WERI-Rb-1 (cell line): ENCODE data around the gene SGSM1.

Experiments
- DNase-seq: peaks from one replicate; pipeline ENCODE4 v3.0.0-alpha.2; 2020
- H3K27ac ChIP-seq: fragments of 250-450 bp; sonication (Bioruptor Pico); 2 replicates; pipeline ENCODE4 v1.5.1; 2020; ENCODE audit warnings: mild to moderate bottlenecking, moderate library complexity
- H3K27me3 ChIP-seq: fragments of 250-450 bp; sonication (Bioruptor Pico); 2 replicates; pipeline ENCODE4 v1.5.1; 2021; ENCODE audit warnings: mild to moderate bottlenecking, low read depth, moderate library complexity; ENCODE audit not compliant: insufficient read depth, severe bottlenecking
- H3K36me3 ChIP-seq: fragments of 250-450 bp; sonication (Bioruptor Pico); 2 replicates; pipeline ENCODE4 v1.5.1; 2020; ENCODE audit warnings: mild to moderate bottlenecking, moderate library complexity
- H3K4me3 ChIP-seq: 2 replicates; pipeline ENCODE4 v1.5.1; 2011; ENCODE audit warnings: low read depth, mild to moderate bottlenecking, control low read depth, low read length
- H3K9me3 ChIP-seq: fragments of 250-450 bp; sonication (Bioruptor Pico); 2 replicates; pipeline ENCODE4 v1.5.1; 2021; ENCODE audit warnings: mild to moderate bottlenecking, moderate library complexity; ENCODE audit not compliant: severe bottlenecking
- CTCF ChIP-seq: IDR thresholded peaks from 2 replicates; pipeline ENCODE4 v1.5.1; 2011; ENCODE audit warnings: low read depth, mild to moderate bottlenecking, control low read depth, inconsistent platforms, low read length

Gene SGSM1

GRCh38 chr22:24951942-24952836 lies 146.2 kb downstream of the SGSM1 start, which contains the start of gene KIAA1671:
TSS of gene KIAA1671 (plus strand) at chr22:24952716. CDS start at chr22:25028000, 75,284 bp downstream.
- Histone ChIP-seq H3K9me3 (no peaks in the 10 kb centered on the region), H3K36me3 (no peaks in the 10 kb centered on the region; the same call in 1 of the 2 replicates), H3K27me3 (no peaks in the 10 kb centered on the region), H3K4me3 (peak within 1 kb of the TSS; percentile 56), H3K27ac (peak within 1 kb of the TSS; percentile 67)
- DNase-seq: peak; percentile 92
- TF ChIP-seq CTCF: peak; percentile 95

- Histone ChIP-seq H3K27ac (peak overlapping the region; percentile 67), H3K9me3 (no peaks in the 10 kb centered on the region), H3K27me3 (no peaks in the 10 kb centered on the region), H3K36me3 (no peaks in the 10 kb centered on the region; the same call in 1 of the 2 replicates), H3K4me3 (peak overlapping the region; percentile 56)
- TF ChIP-seq CTCF: no peak
- DNase-seq: peak; percentile 50
Measured at GRCh38 chr22:24952837-24953383, 146.9 kb downstream of the SGSM1 start.

DNA sequence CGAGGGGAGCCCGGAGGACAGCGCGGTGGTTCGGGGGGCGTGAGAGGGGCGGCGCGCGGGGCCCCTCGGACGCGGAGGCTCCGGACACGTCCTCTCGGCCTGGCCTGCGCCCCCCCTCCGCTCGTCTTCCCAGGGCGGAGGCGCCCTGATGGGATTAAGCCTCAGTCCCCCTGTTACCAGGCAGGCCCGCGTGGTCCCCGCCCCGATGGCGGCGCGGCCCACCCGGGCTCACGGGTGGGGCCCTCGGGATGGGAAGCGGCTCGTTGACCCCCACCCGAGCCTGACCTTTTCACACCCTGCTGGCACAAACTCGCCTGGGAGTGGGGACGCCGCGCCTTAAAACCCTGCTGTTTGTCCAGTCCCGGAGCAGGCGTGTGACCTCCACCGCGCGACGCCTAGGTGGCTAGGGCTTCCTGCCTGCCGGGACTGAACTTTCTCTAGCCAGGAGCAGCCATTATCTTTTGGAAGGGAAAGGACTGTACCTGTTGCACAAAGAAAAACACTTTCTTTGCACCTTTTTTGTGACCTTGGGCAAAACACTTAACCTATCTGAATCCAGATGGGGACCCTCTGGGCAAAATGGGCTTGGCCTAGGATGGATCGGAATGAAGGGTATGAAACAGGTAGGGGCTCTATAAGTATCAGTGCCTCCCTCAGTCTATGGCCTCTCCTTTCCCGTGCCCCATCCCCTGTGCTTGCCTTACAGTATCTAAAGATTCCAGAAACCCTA lies 147.5 kb downstream of the SGSM1 start:
- peak; percentile 47 for DNase-seq
- no peak for TF ChIP-seq CTCF
- Histone ChIP-seq H3K4me3 (peak overlapping the region; percentile 56), H3K36me3 (no peaks in the 10 kb centered on the region; the same call in 1 of the 2 replicates), H3K27ac (peak overlapping the region; percentile 67), H3K9me3 (no peaks in the 10 kb centered on the region), H3K27me3 (no peaks in the 10 kb centered on the region)

DNA sequence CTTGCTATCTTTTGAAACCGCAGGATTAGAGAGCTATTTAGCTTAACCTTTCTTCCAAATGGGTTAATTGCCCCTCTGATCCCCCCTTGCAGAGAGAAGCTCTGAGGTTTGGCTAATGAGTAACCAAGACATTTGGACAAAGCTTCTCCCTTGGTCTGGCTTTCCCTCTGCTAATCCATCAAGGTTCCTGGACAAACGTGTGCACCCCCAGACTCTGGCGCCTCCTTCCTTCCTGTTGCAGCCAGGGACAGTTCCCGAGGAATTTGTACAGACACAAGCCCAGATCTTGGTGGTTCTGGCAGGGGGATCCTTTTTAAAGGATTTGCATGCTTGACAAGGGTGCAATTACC lies 148.1 kb downstream of the SGSM1 start:
- peak; percentile 20; the same call in 1 of the 2 replicates for TF ChIP-seq CTCF
- Histone ChIP-seq H3K9me3 (no peaks in the 10 kb centered on the region), H3K36me3 (no peaks in the 10 kb centered on the region; the same call in 1 of the 2 replicates), H3K27me3 (no peaks in the 10 kb centered on the region), H3K4me3 (peak overlapping the region; percentile 56), H3K27ac (no peak overlapping the region; the same call in 1 of the 2 replicates)
- peak; percentile 20 for DNase-seq

DNA sequence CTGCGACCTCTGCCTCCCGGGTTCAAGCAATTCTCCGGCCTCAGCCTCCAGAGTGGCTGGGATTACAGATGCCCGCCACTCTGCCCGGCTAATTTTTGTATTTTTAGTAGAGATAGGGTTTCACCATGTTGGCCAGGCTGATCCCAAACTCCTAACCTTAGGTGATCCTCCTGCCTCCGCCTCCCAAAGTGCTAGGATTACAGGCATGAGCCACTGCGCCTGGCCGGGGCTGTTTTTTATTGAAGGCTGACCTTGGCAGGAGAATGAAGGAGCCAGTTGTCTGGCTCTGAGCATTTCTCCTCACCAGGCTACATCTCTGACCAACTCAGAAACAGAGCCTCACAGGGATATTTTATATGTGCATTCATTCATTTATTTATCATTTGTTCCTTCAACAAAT lies 148.8 kb downstream of the SGSM1 start:
- no peaks in the 10 kb centered on the region; the same call in 1 of the 2 replicates for H3K36me3 ChIP-seq
- no peak for DNase-seq
- H3K27me3 ChIP-seq: no peaks in the 10 kb centered on the region
- H3K9me3 ChIP-seq: no peaks in the 10 kb centered on the region
- no peak overlapping the region for H3K27ac ChIP-seq
- no peak overlapping the region for H3K4me3 ChIP-seq
- no peak for TF ChIP-seq CTCF
